Activated gamma-delta T cell (primary cell): ENCODE measurements around the gene BRD7.
"Not testable (repeated sequence)": the region's sequence is repeated elsewhere in the genome, so short reads cannot be mapped to it uniquely, and the experiment has no call there.

ENCODE experiments used
- DNase-seq: peaks from one replicate; lab custom pipeline; 2025; lab: John Stamatoyannopoulos, UW

Gene BRD7

DNA sequence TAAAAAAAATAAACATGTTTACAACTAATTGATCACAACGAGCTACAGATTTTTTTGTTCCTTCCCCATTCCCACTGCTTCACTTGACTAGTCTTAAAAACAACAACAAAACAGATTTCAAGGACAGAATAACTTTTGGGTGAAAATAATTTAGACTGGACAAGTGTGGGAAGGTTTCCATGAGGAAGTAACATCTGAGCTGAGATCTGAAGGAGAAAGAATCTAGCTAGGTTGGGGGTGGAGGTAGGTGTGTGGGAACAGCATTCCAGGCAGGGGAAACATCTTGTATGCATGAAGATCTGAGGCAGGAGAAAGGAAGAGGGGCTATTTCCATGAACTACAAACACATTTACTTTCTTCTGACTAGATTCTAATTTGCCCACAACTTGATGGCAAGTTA is 9.2 kb downstream of the BRD7 start:
- no peak for DNase-seq

DNA sequence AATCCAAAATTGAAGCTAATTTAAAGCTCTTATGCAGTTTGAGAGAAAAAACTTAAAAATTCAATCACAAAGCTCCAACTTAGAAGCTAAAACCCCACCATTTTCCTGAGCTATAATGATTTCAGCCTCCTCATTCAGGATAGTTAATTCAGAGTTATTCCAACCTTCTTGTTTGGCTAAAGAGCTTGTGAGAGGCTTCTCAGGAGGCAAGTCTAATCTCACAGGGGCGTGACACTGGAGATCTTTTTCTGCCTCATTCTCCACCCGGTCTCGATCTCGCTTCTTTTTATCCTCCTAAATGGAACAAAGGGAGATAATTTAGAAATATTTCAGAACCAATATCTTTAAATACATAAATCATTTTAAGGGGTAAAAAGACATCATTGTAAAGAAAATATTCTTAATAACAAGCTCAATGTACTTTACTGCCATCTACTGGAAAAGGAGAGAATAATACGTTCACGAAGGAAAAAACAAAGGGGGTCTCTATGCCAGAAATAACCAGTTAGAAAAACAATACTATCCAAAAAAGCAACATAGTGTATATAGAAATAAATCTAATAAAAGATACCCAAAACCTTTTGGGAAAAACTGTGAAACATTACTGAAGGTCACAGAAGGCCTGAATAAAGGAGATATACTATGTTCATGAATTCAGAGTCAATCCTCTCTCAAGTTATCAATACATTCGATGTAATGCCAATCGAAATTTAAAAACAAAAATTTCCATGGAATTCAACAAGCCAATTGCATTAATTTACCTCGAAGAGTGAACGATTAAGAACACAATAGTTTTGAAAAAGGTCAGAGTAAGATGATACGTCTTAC is 13.9 kb downstream of the BRD7 start:
- DNase-seq: no peak

DNA sequence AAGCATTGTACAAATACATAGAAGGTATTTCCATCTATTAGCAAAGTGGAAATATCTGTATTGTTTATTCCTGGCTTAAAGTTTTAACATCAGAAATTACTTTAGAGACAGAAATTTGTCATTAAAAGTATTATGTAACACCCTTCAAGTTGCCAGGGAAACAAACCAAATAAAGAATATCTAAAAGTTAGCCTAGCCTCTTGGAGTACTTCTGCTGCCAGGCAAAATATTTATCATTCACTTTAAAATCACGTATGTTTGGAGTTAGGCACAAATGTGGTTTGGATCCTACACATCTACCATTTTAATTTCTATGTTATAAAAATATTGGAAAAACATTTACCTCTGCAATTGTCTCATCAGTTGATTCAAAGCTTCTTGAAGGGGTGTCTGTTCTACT is 14.7 kb downstream of the BRD7 start:
- DNase-seq: no peak

DNA sequence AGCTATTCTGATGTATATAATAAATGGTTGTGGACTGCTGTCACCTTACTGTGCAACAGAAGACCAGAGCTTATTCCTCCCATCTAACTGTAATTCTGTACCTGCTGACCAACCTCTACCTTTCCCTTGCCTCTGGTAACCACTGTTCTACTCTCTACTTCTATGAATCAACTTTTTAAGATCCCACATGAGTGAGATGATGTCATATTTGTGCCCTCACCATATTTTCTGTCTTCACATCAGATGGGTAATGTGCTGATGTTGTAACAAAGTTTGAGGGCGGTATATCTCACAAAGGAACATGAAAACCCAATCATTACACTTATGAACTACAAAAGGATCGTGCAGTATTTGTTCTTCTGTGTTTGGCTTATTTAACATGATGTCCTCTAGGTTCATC is 16.8 kb downstream of the BRD7 start:
- no peak for DNase-seq

DNA sequence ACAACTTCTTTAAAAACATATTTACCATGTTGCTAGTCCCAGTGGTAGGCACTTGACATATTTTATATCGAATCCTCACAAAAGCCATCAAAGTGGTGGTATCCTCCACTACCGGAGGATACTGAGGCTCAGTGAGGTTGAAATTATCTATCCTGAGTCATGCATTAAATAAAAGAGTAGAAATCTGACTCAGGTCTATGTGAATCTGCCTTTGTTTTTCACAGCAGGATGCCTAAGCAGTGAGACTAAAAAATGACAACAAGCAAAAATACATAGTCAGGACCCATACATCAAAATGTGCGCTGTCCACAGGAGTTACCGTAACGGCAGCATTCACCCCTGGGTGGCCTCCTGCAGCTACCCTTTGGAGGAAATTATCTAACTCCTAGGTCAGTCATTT is 17.7 kb downstream of the BRD7 start:
- DNase-seq: no peak

DNA sequence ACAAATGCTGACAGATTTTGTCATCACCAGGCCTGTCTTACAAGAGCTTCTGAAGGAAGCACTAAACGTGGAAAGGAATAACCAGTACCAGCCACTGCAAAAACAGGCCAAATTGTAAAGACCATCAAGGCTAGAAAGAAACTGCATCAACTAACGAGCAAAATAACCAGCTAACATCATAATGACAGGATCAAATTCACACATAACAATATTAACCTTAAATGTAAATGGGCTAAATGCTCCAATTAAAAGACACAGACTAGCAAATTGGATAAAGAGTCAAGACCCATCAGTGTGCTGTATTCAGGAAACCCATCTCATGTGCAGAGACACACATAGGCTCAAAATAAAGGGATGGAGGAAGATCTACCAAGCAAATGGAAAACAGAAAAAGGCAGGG is 23.6 kb downstream of the BRD7 start:
- not testable (repeated sequence) for DNase-seq

DNA sequence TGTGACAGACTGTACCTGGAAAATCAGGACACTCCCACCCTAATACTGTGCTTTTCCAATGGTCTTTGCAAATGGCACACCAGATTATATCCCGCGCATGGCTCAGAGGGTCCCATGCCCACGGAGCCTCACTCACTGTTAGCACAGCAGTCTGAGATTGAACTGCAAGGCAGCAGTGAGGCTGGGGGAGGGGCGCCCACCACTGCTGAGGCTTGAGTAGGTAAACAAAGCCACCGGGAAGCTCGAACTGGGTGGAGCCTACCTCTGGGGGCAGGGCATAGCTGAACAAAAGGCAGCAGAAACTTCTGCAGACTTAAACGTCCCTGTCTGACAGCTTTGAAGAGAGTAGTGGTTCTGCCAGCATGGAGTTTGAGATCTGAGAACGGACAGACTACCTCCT is 25.2 kb downstream of the BRD7 start:
- not testable (repeated sequence) for DNase-seq

DNA sequence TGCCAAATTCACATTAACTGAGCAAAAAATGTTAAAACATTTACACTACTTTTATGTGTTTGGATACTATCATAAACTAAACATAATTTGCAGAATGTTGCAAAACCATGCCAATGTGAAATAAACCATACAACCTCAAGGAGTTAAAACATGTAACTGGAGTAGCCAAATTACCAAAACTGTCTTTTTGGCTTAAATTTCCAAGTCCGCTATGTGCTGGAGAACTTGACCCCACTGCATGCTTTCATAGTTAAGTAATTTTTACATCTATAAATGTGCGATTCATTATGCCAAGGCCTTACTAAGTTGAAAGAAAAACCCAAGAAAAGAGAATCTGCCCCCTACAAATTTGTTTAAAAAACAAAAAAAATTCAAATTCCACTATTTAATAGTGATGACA is 28.2 kb downstream of the BRD7 start:
- no peak for DNase-seq

DNA sequence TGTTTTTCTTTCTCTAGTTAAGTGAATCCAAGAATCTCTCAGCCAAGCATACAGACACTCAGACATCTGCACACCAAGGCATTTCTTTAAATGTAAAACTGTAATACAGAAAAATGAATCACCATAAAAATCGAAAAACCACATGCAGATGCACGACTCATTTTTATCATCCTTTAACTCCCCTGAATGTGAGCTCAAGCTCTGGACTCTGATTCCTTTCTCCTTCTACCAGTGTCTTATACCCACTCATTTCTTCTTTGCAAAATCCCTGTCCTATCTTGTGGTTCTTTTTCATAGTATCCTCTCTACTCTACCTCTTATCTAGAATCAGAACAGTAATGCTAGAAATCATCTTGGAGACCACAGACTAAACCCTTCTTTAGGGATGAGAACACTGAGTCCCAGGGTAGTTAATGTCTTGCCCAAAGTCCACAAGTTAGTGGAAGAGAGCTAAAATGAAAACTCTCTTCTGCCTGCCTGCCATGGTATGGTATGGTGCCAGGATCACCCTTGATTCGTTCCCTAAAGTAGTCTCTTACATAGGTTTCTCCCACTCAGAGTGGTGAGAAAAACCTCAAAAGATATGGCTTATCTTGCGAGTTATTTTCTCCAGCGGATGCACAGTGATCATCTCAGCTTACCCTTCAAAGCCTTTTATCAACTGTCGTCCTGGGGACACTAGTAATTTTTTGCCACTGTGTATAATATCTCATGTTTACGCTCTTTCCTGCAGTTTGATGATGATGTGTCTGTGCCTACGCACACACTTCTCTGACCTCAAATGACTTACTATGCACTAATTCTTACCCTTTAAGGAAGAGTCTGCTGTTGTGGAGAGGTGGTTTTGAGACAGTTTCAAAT is 30.2 kb downstream of the BRD7 start:
- DNase-seq: no peak

DNA sequence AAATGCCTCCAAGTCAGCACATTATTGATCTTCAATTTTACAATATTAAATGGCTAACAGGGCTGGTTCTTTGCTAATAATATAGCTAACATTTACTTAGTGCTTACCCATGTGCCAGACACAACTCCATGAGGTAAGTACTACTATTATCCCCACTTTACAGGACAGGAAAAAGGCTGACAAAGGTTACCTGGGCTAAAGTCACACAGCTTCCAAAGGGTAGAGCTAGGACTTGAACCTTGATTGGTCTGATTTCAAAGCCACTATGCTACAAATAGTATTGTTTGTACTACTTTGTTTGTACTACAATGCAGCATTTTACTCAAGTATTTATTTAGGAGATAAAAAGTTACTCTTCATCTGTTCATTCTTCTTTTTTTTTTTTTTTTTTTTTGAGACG is 31.9 kb downstream of the BRD7 start:
- DNase-seq: no peak

DNA sequence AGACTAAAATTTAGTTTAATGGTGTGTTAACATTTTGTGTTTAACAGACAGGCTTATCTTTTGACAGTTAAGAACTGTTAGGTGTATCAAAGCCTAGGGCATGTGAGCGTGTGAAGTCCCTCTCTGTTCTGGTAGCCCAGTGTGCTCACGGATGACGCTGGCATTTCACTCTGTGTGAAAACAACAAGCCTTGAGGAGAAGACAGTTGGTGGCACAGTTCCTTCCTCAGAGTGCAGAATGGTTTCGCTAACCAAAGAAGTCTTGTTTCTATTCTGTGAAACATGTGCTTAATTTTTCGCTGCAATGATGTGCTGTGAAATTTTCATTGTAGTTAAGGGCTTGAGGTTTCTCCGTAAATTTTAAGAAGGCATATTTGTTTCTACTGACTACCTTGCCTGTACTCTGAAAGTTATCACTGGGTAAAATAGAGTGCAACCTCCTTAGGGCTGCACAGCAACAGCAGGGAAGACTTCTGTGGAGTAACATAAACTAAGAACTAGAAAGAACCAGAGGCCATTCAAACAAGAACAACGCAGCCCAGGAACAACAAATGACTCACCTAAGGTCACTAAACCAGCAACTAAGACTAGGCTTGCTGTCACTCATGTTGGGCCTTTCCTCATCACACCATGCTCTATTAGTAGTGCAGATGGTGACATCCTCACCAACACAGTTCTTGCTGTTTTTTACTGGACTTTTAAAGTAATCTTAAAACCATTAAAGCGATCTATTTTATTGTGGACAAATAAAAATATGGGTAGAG is 33.4 kb downstream of the BRD7 start:
- no peak for DNase-seq

DNA sequence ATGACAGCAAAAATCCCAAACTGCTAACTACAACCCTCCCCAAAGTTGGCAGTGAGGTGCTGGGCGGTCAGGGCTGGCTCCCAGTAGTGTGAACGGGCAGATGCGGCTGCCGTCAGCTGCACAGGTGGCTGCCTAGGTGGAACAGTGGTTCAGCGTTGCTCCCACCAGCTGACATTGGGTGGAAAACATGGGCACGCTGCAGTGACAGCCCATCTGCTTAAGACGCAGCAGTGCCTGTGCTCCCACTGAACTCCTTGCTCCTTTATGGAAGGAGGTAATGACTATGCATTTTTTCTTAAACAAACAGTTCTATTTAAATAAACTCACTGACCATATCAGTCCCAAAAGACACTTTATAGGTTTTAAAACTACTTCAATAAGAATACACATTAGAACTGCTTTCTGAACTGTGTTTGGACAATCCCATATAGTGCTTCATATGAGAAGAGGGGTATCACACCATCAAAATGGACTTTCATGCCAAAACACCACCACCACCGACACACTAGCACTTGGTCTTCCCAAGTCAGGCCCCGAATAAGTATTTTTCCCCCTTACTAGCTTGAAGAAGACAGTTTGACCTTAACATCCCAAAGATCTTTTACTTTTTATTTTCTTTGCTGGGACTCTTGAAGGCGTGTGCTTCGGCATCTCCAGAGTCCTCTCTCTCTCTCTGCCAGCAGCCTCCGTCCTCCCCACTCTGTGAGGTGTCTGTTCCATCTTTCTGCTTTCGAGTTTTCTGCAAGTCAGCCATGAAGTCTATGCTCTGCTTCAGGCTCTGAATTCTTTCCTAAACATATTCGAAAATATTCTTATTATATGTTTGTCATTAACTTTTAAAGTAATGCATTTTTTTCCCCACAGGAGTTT is 34.4 kb downstream of the BRD7 start:
- DNase-seq: no peak

DNA sequence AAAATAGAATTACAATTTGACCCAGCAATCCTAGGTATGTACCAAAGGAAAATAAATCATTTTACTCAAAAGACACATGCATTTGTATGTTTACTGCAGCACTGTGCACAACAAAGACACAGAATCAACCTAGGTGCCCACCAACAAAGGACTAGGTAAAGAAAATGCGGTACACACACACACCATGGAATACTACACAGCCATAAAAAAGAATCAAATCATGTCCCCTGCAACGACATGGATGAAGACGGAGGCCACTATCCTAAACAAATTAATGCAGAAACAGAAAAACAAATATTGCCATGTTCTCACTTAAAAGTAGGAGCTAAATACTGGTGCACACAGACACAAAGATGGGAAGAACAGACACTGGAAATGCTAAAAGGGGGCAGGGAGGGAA is 36.2 kb downstream of the BRD7 start:
- no peak for DNase-seq

DNA sequence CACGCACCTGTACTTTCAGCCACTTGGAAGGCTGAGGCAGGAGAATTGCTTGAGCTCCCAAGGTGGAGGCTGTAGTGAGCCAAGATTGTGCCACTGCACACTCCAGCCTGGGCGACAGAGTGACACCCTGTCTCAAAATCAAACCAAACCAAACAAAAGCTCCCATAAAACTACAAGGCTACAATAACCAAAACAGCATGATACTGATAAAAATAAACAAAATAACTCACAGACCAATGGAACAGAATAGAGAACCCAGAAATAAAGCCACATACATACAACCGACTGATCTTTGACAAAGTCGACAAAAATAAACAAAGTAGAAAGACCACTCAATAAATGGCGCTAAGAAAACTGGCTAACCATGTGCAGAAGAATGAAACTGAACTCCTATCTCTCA is 37.2 kb downstream of the BRD7 start:
- no peak for DNase-seq

DNA sequence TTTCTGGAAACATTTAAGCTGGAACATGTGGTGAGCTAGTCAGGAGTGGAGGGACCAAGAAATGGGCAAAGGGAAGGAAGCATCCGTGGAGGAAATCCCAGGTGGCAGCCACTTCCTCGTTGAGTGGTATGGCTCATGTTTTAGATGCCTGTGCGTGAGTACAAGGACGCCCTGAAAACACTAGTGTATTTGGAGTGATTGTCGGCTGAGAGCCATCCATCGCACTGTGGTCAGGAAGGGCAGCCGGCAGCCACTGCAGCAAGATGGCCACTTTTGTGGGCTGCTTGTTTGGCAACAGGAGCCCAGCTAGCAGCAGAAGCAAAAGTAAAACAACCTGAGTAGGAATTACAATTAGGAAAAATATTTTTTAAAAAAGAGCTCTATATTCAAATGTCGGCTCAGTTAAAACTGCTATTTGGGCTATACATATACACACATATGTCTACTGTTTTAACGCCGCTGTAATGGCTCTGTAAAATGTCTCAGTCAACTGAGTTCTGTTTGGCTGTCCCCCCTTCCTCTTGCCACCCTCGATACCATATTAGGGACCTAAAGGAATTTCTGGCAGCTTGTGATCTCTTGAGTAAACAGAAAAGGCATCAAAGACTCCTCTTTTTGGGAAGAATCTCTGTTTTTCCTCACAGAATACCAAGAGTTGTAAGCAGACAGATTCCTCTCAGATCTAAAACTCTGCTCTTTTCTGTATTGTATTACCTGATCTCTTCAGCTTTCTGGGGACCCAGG is 39.2 kb downstream of the BRD7 start:
- no peak for DNase-seq

DNA sequence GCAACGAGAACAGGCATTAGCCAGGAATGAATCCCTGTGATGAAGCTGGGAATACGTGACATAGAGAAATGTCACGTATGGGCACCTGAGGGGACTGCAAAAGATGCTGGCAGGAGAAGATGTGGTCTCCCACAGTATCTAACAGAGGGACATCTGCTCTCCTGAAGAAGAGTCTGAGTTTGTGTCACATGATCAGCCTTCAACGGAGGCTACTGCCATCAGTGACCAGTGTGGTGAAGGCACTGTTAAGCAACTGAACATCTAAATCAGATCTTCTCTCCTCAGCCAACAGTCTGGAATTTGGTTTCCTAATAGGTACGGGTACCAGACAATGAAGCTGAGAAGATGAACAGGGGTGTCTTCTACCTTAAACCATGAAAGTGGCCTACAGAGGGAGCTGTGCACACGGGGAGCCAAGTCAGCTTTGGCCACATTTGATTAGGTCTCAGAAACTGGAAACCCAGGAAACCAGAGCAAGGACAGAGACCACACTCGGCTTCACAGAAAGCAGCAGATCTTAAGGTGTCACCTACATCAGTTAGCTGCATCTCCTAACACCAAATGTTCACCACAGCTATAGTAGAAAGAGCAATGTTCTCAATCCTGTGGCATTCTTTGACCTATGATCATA is 41.8 kb downstream of the BRD7 start:
- no peak for DNase-seq

DNA sequence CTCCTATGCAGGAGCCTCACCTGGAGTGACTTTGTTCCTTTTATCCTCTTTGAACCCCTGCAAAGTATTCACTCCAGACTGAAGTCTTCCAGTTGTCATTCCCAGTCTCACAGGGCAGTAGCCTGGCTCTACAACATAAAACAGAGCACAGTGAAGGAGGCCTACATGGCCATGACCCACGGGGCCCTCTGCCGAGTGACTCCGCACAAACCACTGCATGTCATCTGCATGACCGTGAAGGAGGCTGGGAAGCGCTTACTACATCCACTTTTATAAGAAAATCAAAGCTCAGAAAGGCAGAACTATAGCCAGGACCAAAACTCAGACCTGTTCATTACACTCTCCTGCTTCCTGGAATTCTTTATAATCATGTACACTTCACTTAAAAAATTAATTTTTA is 42.5 kb downstream of the BRD7 start:
- DNase-seq: no peak

DNA sequence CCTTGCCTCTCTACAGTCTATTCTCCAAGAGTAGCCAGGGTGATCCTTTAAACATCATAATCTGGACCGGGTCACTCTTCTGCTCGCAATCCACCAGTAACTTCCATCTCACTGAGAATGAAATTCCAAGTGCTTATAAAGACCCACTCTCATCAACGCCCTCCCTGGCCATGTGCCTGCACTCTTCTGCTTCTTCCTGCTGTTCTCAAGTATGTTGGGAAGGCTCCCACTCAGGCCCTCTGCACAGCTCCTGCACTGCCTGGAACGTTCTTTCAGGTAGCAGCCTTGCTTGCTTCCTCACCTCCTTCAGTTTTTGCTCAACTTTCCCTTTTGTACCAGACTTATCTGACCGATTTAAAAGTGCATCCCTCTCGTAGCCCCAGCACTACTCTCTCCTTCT is 44.4 kb downstream of the BRD7 start:
- DNase-seq: no peak

DNA sequence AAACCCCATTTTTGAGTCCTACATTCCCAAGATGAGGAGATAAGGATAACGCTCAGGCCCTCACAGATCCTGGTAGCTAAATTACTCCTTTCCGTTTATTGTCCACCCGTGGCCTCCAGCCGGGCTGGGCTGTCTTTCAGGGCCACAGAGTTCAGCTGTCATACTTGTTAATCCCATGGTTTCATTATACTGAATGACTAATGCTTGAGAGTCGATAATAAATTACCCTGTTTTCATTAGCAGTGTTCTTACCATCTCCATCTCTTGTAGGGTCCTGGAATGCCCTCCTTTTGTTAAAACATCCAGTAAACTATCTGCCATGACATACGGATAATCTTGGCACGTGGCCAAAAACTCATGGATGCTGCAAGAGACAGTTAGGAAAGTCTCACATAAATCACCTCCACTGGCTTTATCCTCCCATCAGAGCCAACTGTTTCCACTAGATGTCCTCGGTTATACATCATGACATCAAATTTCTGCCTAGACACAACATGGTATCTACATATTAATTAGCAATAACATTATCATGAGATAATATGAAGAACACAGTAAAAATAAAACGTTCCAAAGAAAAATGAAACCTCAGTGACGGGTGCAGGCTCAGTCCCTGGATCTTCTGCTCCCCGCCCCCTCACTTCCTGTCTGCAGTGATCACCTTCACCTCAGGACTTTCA is 45.3 kb downstream of the BRD7 start:
- no peak for DNase-seq

DNA sequence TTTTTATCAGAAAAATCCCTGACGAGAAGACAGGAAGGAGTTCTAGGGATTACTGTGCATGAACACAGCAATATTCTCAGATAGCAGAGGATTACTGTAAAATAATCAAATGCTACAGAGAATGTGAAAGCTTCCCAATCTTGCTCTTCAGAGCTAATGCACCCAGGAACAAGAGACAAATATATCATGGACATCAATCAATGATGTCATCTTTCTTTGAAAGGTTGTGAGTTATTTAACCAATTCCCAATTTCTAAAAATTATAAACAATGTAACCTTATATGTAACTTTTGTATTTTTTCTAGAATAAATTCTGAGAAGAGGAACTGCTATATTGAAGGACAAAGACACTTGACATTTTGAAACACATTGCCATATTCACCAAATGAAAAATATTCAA is 46.5 kb downstream of the BRD7 start:
- no peak for DNase-seq
